ENCODE results near the gene SYNE1.

GRCh38 chr6:152572338-152573088, 64.6 kb downstream of the SYNE1 start:
- TF ChIP-seq CTCF (IDR thresholded peaks at IDR 0.05; ENCODE audit: insufficient read depth, low read length, poor library complexity, severe bottlenecking) (no peak), EZH2phosphoT487 (conservative IDR thresholded peaks at IDR 0.05; ENCODE audit: low read length) (no peak)

Measured in SU-DHL-6 (cell line).